B cell (primary cell): ENCODE measurements around the gene TTC23L. TPM values are rescaled to one million over a fixed set of nuclear protein-coding genes. Genes with fewer than 3 reads are reported as not detected.

Experiments used
- ATAC-seq: fragments of 200-7000 bp; cut with Tn5 transposase; one replicate; pipeline ENCODE4 v1.10.0; 2021; ENCODE audit warnings: low read depth, mild to moderate bottlenecking, moderate number of reproducible peaks, moderate library complexity
- CTCF ChIA-PET: fragments of 350-600 bp; sonication (Branson Sonifier 250); formaldehyde crosslinking; loops from one replicate; lab custom pipeline; 2021; ENCODE audit warnings: antibody characterized with exemption, inconsistent platforms; lab: Charles Lee
- POLR2A ChIA-PET: fragments of 350-600 bp; sonication (Branson Sonifier 250); formaldehyde crosslinking; loops from one replicate; lab custom pipeline; 2021; ENCODE audit warnings: antibody characterized with exemption; lab: Charles Lee
- DNase-seq: peaks from one replicate; pipeline ENCODE4 v3.0.0; 2013
- H2AFZ ChIP-seq: 2 replicates; pipeline ENCODE4 v1.6.1; 2012; ENCODE audit warnings: mild to moderate bottlenecking, low read depth, low read length; ENCODE audit not compliant: insufficient read depth, poor library complexity, severe bottlenecking
- H3K27ac ChIP-seq, 2 donors: 1 replicate in 1 of 2; 2 replicates in 1 of 2; pipeline ENCODE4 v1.5.1; 2012 to 2013; ENCODE audit warnings: low read length in 2 of 2, mild to moderate bottlenecking in 2 of 2, moderate library complexity in 1 of 2
- H3K27me3 ChIP-seq, 4 experiments: fragments of 200-600 bp in 1 of 4; sonication (generic) in 1 of 4; replicated peaks in 1 of 4; 1 replicate in 2 of 4; 2 replicates in 2 of 4; pipeline versions ENCODE4 v1.6.1 to v1.7.0; 2013 to 2016; ENCODE audit warnings: low read length in 3 of 4, mild to moderate bottlenecking in 2 of 4, mixed read lengths in 1 of 4, moderate library complexity in 1 of 4; ENCODE audit not compliant: insufficient read depth in 4 of 4, control insufficient read depth in 3 of 4; ENCODE audit errors: control extremely low read depth in 1 of 4
- H3K36me3 ChIP-seq, 2 experiments: replicated peaks in 1 of 2; 1 replicate in 1 of 2; 2 replicates in 1 of 2; pipeline versions ENCODE4 v1.6.1 to v1.7.1; 2013; ENCODE audit warnings: low read length in 1 of 2; ENCODE audit not compliant: insufficient read depth in 2 of 2, control insufficient read depth in 1 of 2; ENCODE audit errors: control extremely low read depth in 1 of 2, extremely low read depth in 1 of 2
- H3K4me1 ChIP-seq, 2 donors: fragments of 200-600 bp in 1 of 2; sonication (generic) in 1 of 2; 1 replicate in 1 of 2; 2 replicates in 1 of 2; pipeline versions ENCODE4 v1.5.1 to v1.6.1; 2013 to 2017; ENCODE audit warnings: low read length in 2 of 2; ENCODE audit not compliant: control insufficient read depth in 2 of 2, insufficient read depth in 2 of 2
- H3K4me2 ChIP-seq: replicated peaks from 2 replicates; pipeline ENCODE3; 2012; ENCODE audit warnings: mild to moderate bottlenecking, low read depth, low read length; ENCODE audit not compliant: poor library complexity, severe bottlenecking
- H3K4me3 ChIP-seq, 5 experiments: fragments of 200-600 bp in 1 of 5; sonication (generic) in 1 of 5; 1 replicate in 3 of 5; 2 replicates in 2 of 5; pipeline versions ENCODE4 v1.5.1 to v1.7.0; 2011 to 2016; ENCODE audit warnings: low read length in 4 of 5, mild to moderate bottlenecking in 4 of 5, low read depth in 2 of 5, control low read depth in 1 of 5, moderate library complexity in 1 of 5; ENCODE audit not compliant: insufficient read depth in 1 of 5; ENCODE audit errors: control extremely low read depth in 1 of 5, extremely low read depth in 1 of 5
- H3K79me2 ChIP-seq: fragments of 200-600 bp; sonication (generic); one replicate; pipeline ENCODE4 v1.6.0; 2016; ENCODE audit warnings: low read length; ENCODE audit not compliant: control insufficient read depth, insufficient read depth
- H3K9ac ChIP-seq: fragments of 200-600 bp; sonication (generic); 2 replicates; pipeline ENCODE4 v1.6.1; 2017; ENCODE audit warnings: mild to moderate bottlenecking, low read length, moderate library complexity
- H3K9me3 ChIP-seq, 3 donors: one replicate each; pipeline versions ENCODE4 v1.6.1 to v1.7.1; 2013; ENCODE audit warnings: low read length in 2 of 3; ENCODE audit not compliant: control insufficient read depth in 2 of 3, insufficient read depth in 1 of 3; ENCODE audit errors: control extremely low read depth in 1 of 3
- H4K20me1 ChIP-seq: 2 replicates; pipeline ENCODE4 v1.6.0; 2012; ENCODE audit warnings: mild to moderate bottlenecking, low read length; ENCODE audit not compliant: insufficient read depth, control insufficient read depth, poor library complexity, severe bottlenecking
- H3K27ac Mint-ChIP-seq: one replicate; pipeline ENCODE4 v1.8.0; 2021; ENCODE audit warnings: mixed read lengths
- H3K27me3 Mint-ChIP-seq: one replicate; pipeline ENCODE4 v1.8.0; 2021; ENCODE audit warnings: mixed read lengths
- H3K4me1 Mint-ChIP-seq: one replicate; pipeline ENCODE4 v1.8.0; 2021; ENCODE audit warnings: mixed read lengths
- H3K4me3 Mint-ChIP-seq: one replicate; pipeline ENCODE4 v1.8.0; 2021; ENCODE audit warnings: mixed read lengths
- H3K9me3 Mint-ChIP-seq: one replicate; pipeline ENCODE4 v1.8.0; 2022; ENCODE audit warnings: mixed read lengths; ENCODE audit not compliant: insufficient read depth
- CTCF ChIP-seq: fragments of 200-600 bp; IDR thresholded peaks from one replicate; pipeline ENCODE4 v1.8.0; 2022; ENCODE audit warnings: antibody characterized with exemption, mild to moderate bottlenecking
- EZH2 ChIP-seq: IDR thresholded peaks from 2 replicates; pipeline ENCODE4 v1.6.1; 2012; ENCODE audit warnings: borderline replicate concordance, low read depth, mild to moderate bottlenecking, moderate library complexity, low read length; ENCODE audit not compliant: insufficient read depth, poor library complexity, severe bottlenecking
- WGBS: methylation state at CpG from one replicate; pipeline ENCODE4 v1.1.5; 2013; ENCODE audit warnings: missing lambda C conversion rate; ENCODE audit not compliant: insufficient coverage; 5-methylcytosine and 5-hydroxymethylcytosine counted together
- intact Hi-C: fragments of 100-400 bp; cut with micrococcal nuclease; formaldehyde crosslinking; loops from one replicate; pipeline ENCODE4 v1.10.0; 2022
- polyA plus RNA-seq: library from polyadenylated mRNA; depleted of rRNA; stranded (reverse); fragments of >200 nt; gene quantifications from 2 replicates; pipeline ENCODE4 v1.2.3, GENCODE V29; 2012
- total RNA-seq, 2 donors: library from RNA; stranded (reverse); fragments of 120-200 nt in 1 of 2; gene quantifications; 1 replicate in 1 of 2; 2 replicates in 1 of 2; pipeline versions ENCODE4 v1.2.3 to v1.2.4, GENCODE V29; 2013 to 2022

Gene TTC23L
- total and polyA plus RNA-seq, 2 donors (not counting 1 experiment from before 2014, with no cell fraction given) = 0.03 to 0.15 TPM

GRCh38 chr5:34913072-34913471, 74.1 kb downstream of the TTC23L start:
- H3K4me3 ChIP-seq = no peak overlapping the region
- WGBS = no CpG with 5 or more reads among the region's 2 CpGs
- no peaks in the 10 kb centered on the region for H3K27me3 ChIP-seq
- H3K27ac ChIP-seq = no peak overlapping the region
- ATAC-seq = no peak
- intact Hi-C loops = loop anchor here (10.0 kb wide), 1 partner anchor 668 kb away; no protein-coding TSS in a partner anchor
- H3K9me3 Mint-ChIP-seq = no peaks in the 10 kb centered on the region
- peaks cover 65% of the 10 kb centered on the region for H3K79me2 ChIP-seq
- H3K4me3 Mint-ChIP-seq = no peak overlapping the region
- peaks cover 32% of the 10 kb centered on the region for H3K4me1 Mint-ChIP-seq
- H3K4me2 ChIP-seq = no peak overlapping the region
- H3K36me3 ChIP-seq = peaks cover 1 to 38% of the 10 kb centered on the region in 2 experiments
- peaks cover 23 to 26% of the 10 kb centered on the region in 2 donors for H3K4me1 ChIP-seq
- no peaks in the 10 kb centered on the region for H3K9me3 ChIP-seq
- DNase-seq = no peak
- ChIA-PET POLR2A (no interaction called here), CTCF (interaction anchor here (1.5 to 1.6 kb wide), 2 partner anchors 15 to 390 kb away, joined by 3 to 6 read pairs; no protein-coding TSS in a partner anchor)
- no peaks in the 10 kb centered on the region for H3K27me3 Mint-ChIP-seq
- H2AFZ ChIP-seq = no peak overlapping the region
- TF ChIP-seq CTCF = no peak
- no peak overlapping the region for H3K9ac ChIP-seq
- no peak overlapping the region for H3K27ac Mint-ChIP-seq
- H4K20me1 ChIP-seq = no peaks in the 10 kb centered on the region

GRCh38 chr5:34914671-34915138, 75.7 kb downstream of the TTC23L start:
- peaks cover 69% of the 10 kb centered on the region for H3K79me2 ChIP-seq
- CTCF ChIA-PET = interaction anchor here (1.0 to 3.8 kb wide), 4 partner anchors 15 to 440 kb away, joined by 3 to 24 read pairs (median 15); partner anchors contain the start of gene DNAJC21
- no peaks in the 10 kb centered on the region for H3K27me3 ChIP-seq
- H3K36me3 ChIP-seq = peaks cover 0 to 25% of the 10 kb centered on the region in 2 experiments
- H3K9ac ChIP-seq = peak overlapping the region; percentile 80
- H4K20me1 ChIP-seq = no peaks in the 10 kb centered on the region
- 2% methylated on average over 17 of the region's 20 CpGs for WGBS
- no peak overlapping the region for H3K4me3 Mint-ChIP-seq
- H3K27ac ChIP-seq = peak overlapping the region; percentile 57 to 80
- H3K9me3 Mint-ChIP-seq = no peaks in the 10 kb centered on the region
- peaks cover 23 to 26% of the 10 kb centered on the region in 2 donors for H3K4me1 ChIP-seq
- H2AFZ ChIP-seq = peak overlapping the region; percentile 88
- H3K4me1 Mint-ChIP-seq = peaks cover 32% of the 10 kb centered on the region
- intact Hi-C loops = loop anchor here (1.0 to 10.0 kb wide), 5 partner anchors 15 to 1328 kb away; partner anchors contain the start of genes AMACR, DNAJC21, NADK2 and TTC23L
- no peak overlapping the region for H3K27ac Mint-ChIP-seq
- POLR2A ChIA-PET = interaction anchor here (1.4 to 2.7 kb wide), 4 partner anchors 15 to 906 kb away, joined by 3 to 54 read pairs (median 6); partner anchors contain the start of genes AMACR, DNAJC21 and TTC23L
- H3K9me3 ChIP-seq = no peaks in the 10 kb centered on the region
- H3K4me2 ChIP-seq = peak overlapping the region; percentile 82
- H3K4me3 ChIP-seq = peak overlapping the region; percentile 82 to 99 (median 87)
- ATAC-seq (no peak), DNase-seq (no peak)
- H3K27me3 Mint-ChIP-seq = no peaks in the 10 kb centered on the region
- TF ChIP-seq CTCF (no peak), EZH2 (no peak)
